Colonic mucosa (tissue), 4 donors: ENCODE measurements around the gene EPC1. TPM values are rescaled to one million over a fixed set of nuclear protein-coding genes. Genes with fewer than 3 reads are reported as not detected.

ENCODE experiments used
- DNase-seq: peaks from one replicate; pipeline ENCODE4 v3.0.0-alpha.2; 2020
- H3K27ac ChIP-seq: fragments of 200-600 bp; one replicate; pipeline ENCODE4 v1.8.0; 2021
- H3K27me3 ChIP-seq: fragments of 200-600 bp; one replicate; pipeline ENCODE4 v1.8.0; 2021
- H3K36me3 ChIP-seq: fragments of 200-600 bp; one replicate; pipeline ENCODE4 v1.8.0; 2021
- H3K4me1 ChIP-seq: fragments of 200-600 bp; one replicate; pipeline ENCODE4 v1.8.0; 2021; ENCODE audit warnings: mild to moderate bottlenecking
- H3K4me3 ChIP-seq: fragments of 200-600 bp; one replicate; pipeline ENCODE4 v1.8.0; 2021
- H3K9ac ChIP-seq, 2 donors: one replicate each; pipeline ENCODE4 v1.7.0; 2013; ENCODE audit warnings: control low read depth in 2 of 2, low read depth in 2 of 2, low read length in 2 of 2
- H3K9me3 ChIP-seq: fragments of 200-600 bp; one replicate; pipeline ENCODE4 v1.8.0; 2021
- intact Hi-C: fragments of 100-400 bp; cut with DNase I; formaldehyde crosslinking; loops from one replicate; pipeline ENCODE4 v1.14.1; 2022
- total RNA-seq, 2 donors: library from RNA; stranded (reverse); fragmentation: NEBNext Ultra II Directional in 1 of 2; extraction: Animal tissue kit (Norgen Biotek cat#: 25700) in 1 of 2; gene quantifications; one replicate each; pipeline ENCODE4 v1.2.1, GENCODE V29; 2021
- TF ChIP-seq, protein P1 (sequence below): fragments of 200-600 bp; IDR thresholded peaks from one replicate; pipeline ENCODE4 v1.8.0; 2022; ENCODE audit warnings: antibody characterized with exemption, mild to moderate bottlenecking
- donor health status: healthy.
- donor health status: DM: no; HTN: no; CAD: no.
- donor health status: DM: no; HTN: no; CAD: no.

The EPC1 gene
- total RNA-seq, 2 donors from 2014 or later, result 24.5 to 30.9 TPM

DNA sequence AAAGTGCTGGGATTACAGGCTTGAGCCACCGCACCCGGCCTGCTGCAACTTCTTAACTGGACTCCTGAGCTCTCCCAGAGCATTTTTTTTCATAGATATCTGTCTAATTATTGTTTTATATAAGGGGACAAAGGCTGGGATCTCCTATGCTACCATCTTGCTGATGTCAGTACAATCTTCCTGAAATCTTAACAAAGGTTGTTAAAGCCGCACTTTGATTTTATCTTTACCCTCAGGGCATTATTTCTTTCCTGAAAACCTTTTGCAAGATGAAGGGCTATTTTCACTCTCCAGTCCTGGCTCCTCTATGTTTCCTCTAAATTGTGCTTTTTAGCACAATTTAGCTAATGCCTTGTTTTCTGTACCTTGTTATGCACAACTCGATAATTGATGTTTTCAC lies 102.9 kb downstream of the EPC1 start:
- DNase-seq, result no peak
- Histone ChIP-seq H3K9ac (no peak overlapping the region), H3K4me1 (no peaks in the 10 kb centered on the region), H3K36me3 (no peaks in the 10 kb centered on the region), H3K27ac (no peak overlapping the region), H3K9me3 (no peaks in the 10 kb centered on the region), H3K4me3 (no peak overlapping the region), H3K27me3 (no peaks in the 10 kb centered on the region)
- intact Hi-C loops, result no loop called here
- TF ChIP-seq, protein P1, sequence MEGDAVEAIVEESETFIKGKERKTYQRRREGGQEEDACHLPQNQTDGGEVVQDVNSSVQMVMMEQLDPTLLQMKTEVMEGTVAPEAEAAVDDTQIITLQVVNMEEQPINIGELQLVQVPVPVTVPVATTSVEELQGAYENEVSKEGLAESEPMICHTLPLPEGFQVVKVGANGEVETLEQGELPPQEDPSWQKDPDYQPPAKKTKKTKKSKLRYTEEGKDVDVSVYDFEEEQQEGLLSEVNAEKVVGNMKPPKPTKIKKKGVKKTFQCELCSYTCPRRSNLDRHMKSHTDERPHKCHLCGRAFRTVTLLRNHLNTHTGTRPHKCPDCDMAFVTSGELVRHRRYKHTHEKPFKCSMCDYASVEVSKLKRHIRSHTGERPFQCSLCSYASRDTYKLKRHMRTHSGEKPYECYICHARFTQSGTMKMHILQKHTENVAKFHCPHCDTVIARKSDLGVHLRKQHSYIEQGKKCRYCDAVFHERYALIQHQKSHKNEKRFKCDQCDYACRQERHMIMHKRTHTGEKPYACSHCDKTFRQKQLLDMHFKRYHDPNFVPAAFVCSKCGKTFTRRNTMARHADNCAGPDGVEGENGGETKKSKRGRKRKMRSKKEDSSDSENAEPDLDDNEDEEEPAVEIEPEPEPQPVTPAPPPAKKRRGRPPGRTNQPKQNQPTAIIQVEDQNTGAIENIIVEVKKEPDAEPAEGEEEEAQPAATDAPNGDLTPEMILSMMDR, result no peak

DNA sequence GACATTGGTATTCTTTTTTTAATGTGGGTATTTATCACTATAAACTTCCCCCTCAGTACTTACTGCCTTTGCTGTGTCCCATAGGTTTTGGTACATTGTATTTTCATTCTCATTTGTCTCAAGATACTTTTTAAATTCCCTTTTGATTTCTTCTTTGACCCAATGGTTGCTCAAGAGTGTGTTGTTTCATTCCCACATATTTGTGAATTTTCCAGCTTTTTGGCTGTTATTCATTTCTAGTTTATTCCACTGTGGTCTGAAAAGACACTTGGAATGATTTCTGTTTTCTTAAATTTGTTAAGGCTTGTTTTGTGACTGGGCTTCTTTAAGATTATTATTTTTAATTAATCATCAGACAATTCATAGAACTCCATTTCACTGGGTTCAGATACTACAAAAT lies 105.0 kb downstream of the EPC1 start:
- TF ChIP-seq, protein P1, result no peak
- no peak for DNase-seq
- H3K27ac ChIP-seq, result no peak overlapping the region
- intact Hi-C loops, result no loop called here
- no peaks in the 10 kb centered on the region for H3K27me3 ChIP-seq
- no peaks in the 10 kb centered on the region for H3K4me1 ChIP-seq
- no peak overlapping the region for H3K9ac ChIP-seq
- H3K4me3 ChIP-seq, result no peak overlapping the region
- no peaks in the 10 kb centered on the region for H3K36me3 ChIP-seq
- no peaks in the 10 kb centered on the region for H3K9me3 ChIP-seq

DNA sequence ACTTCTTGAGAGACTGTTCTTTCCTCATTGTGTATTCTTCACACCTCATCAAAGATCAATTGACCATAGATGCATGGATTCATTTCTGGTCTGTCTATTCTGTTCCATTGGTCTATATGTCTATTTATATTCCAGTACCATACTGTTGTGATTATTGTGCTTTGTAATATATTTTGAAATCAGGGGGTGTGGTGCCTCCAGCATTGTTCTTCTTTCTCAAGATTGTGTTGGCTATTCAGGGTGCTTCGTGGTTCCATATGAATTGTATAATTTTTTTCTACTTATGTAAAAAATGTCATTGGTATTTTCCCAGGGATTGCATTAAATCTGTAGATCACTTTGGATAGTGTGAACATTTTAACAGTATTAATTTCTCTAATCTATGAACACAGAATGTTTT lies 106.5 kb downstream of the EPC1 start:
- H3K4me3 ChIP-seq, result no peak overlapping the region

DNA sequence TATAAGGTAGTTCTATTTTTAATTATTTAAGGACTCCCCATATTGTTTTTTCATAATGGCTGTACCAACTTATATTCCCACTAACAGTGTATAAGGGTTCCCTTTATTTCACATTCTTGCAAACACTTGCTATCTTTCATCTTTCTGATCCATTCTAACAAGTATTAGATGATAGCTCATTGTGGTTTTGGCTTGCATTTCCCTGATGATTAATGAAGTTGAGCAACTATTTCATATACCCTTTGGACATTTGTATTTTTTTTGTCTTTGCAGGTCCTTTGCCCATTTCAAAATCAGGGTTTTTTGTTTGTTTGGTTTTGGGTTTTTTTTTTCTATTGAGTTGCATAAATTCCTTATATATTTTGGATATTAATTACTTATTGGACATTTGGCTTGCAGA lies 107.2 kb downstream of the EPC1 start:
- Histone ChIP-seq H3K36me3 (no peaks in the 10 kb centered on the region), H3K27ac (no peak overlapping the region), H3K27me3 (no peaks in the 10 kb centered on the region), H3K9ac (no peak overlapping the region), H3K4me3 (no peak overlapping the region), H3K9me3 (no peaks in the 10 kb centered on the region), H3K4me1 (no peaks in the 10 kb centered on the region)
- intact Hi-C loops, result no loop called here
- TF ChIP-seq, protein P1, result no peak
- no peak for DNase-seq

More for the DNA sequence above, 106.5 kb downstream of the EPC1 start:
- intact Hi-C loops, result no loop called here
- no peak for DNase-seq
- Histone ChIP-seq H3K4me1 (no peaks in the 10 kb centered on the region), H3K36me3 (no peaks in the 10 kb centered on the region), H3K9ac (no peak overlapping the region), H3K27ac (no peak overlapping the region), H3K9me3 (no peaks in the 10 kb centered on the region), H3K27me3 (no peaks in the 10 kb centered on the region)
- TF ChIP-seq, protein P1, result no peak

DNA sequence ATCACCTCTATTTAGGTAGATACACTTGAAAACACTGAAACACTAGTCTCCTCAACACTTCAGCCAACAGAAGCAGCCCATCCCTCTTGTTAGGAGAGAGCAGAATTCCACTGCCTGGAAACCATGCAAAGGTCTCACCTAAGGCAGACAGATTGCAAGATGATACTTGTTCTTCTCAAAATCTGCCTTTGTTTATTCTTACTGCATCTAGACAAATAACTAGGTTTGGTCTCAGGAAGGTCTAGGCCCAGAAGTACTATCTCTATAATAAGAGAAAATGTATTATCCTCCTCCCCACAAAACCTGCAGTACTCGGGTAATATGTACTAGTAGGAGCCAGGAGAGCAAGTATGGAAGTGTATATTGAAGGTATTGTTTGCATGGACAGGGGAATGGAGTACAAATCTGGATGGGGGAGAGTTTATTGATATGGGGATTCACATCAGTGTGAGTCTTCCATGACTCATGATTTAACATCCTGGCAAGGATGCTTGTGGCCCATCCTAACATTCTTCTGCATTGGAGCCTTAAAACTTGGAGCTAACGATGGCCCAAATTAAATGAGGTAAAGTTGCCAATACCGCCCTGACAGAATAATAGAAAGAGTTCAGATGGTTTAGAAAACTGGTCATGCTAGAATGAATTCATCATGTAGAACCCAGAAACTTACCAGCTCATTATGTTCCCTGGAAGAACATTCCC lies 109.2 kb downstream of the EPC1 start:
- no peaks in the 10 kb centered on the region for H3K27me3 ChIP-seq
- H3K4me3 ChIP-seq, result no peak overlapping the region
- TF ChIP-seq, protein P1, result no peak
- H3K9me3 ChIP-seq, result no peaks in the 10 kb centered on the region
- no peak overlapping the region for H3K9ac ChIP-seq
- no peak for DNase-seq
- no peak overlapping the region for H3K27ac ChIP-seq
- no peaks in the 10 kb centered on the region for H3K4me1 ChIP-seq
- intact Hi-C loops, result no loop called here
- H3K36me3 ChIP-seq, result no peaks in the 10 kb centered on the region
